GM19328 (cell line): ENCODE measurements around the gene TECPR1.

Experiments used
- ATAC-seq: cut with Tn5 transposase; IDR thresholded peaks from one replicate; pipeline ENCODE4 v1.9.1; 2021; ENCODE audit warnings: mild to moderate bottlenecking, moderate library complexity; ENCODE audit not compliant: unreplicated experiment

Gene TECPR1

DNA sequence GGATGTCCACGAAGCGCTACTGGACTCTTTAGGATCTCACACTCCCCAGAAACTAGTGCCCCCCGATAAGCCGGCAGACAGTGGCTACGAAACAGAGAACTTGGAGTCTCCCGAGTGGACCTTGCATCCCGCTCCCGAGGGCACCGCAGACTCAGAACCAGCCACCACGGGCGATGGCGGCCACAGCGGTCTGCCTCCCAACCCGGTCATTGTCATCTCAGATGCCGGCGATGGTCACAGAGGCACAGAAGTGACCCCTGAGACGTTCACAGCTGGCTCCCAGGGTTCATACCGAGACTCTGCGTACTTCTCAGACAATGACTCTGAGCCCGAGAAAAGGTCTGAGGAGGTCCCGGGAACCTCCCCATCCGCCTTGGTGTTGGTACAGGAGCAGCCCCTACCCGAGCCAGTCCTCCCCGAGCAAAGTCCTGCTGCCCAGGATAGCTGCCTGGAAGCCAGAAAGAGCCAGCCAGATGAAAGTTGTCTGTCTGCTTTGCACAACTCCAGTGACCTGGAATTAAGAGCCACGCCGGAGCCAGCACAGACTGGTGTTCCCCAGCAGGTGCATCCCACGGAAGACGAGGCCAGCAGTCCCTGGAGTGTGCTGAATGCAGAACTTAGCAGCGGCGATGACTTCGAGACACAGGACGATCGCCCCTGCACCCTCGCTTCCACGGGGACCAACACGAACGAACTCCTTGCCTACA lies 58.4 kb downstream of the TECPR1 start:
- ATAC-seq, result no peak

- ATAC-seq, result no peak
Observed at GRCh38 chr7:98192781-98193457, 59.1 kb downstream of the TECPR1 start.

DNA sequence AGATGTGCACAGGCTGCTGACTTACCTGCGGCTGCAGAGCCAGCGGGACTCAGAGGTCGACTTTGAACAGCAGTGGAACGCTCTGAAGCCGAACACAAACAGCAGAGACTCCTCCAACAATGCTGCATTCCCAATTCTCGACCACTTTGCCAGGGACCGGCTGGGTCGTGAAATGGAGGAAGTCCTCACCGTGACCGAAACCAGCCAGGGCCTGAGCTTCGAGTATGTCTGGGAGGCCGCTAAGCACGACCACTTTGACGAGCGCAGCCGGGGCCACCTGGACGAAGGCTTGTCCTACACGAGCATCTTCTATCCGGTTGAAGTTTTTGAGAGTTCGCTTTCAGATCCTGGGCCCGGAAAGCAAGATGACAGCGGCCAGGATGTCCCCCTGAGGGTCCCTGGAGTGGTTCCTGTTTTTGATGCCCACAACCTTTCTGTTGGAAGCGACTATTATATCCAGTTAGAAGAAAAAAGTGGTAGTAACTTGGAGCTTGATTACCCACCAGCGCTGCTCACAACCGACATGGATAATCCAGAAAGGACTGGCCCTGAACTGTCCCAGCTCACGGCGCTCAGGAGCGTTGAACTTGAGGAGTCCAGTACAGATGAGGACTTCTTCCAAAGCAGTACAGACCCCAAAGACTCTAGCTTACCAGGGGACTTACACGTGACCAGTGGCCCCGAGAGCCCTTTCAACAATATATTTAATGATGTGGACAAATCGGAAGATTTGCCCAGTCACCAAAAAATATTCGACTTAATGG lies 60.2 kb downstream of the TECPR1 start:
- no peak for ATAC-seq

DNA sequence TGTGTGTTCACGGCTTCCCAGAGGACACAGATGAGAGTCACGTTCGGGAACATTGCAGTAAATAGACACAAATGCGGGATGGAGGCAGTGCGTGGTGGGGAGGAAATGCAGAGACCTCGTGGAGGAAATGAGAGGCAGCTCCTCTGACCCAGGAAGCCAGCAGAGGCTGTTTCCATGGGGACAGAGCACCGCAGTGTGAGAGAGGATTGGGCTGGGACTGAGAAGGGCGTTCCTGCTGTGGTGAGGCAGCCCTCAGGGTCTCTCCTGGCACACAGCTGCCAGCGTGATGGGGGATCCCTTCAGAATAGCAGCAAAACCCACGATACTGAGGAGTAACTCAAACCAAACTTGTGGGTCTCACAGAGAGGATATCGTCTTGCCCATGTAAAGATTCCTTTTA lies 62.5 kb downstream of the TECPR1 start:
- no peak for ATAC-seq

DNA sequence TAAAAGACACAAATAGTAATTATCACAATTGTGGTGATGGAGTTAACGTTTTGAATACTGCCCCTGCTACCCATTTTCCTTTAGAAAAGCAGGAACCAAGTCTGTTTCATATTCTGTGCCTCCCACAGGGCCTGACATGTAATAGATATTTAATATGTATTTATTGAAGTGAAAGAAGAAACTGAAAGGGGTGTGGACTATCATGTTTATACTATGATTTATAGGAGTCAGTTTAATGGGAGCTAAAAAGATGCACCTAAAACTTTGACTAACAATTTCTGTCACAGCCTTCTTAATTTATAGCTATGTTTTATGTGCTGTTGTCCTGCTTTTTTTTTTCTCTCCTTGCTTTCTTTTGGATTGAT lies 64.9 kb downstream of the TECPR1 start:
- no peak for ATAC-seq

- no peak for ATAC-seq
Observed at GRCh38 chr7:98186452-98187137, 65.4 kb downstream of the TECPR1 start.

GRCh38 chr7:98185101-98185500 lies 66.9 kb downstream of the TECPR1 start:
- no peak for ATAC-seq

DNA sequence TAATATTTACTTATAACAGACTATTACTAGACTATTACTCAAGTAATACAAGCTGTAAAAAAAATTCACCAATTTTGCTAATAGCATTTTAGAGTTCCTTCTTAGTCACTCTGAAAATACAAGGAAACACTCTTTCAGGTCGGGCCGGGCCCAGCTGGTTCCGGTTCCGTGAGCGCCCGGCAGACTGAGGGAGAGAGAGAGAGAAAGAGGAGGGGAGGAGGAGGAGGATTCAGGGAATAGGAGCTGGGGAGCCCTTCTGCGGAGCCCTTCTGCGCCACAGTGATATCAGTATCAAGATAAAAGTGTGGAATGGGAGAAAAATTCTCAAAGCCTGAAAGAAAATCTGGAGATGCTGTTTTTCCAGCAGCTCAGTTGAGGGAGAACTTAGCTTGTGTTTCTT lies 71.3 kb downstream of the TECPR1 start:
- no peak for ATAC-seq

DNA sequence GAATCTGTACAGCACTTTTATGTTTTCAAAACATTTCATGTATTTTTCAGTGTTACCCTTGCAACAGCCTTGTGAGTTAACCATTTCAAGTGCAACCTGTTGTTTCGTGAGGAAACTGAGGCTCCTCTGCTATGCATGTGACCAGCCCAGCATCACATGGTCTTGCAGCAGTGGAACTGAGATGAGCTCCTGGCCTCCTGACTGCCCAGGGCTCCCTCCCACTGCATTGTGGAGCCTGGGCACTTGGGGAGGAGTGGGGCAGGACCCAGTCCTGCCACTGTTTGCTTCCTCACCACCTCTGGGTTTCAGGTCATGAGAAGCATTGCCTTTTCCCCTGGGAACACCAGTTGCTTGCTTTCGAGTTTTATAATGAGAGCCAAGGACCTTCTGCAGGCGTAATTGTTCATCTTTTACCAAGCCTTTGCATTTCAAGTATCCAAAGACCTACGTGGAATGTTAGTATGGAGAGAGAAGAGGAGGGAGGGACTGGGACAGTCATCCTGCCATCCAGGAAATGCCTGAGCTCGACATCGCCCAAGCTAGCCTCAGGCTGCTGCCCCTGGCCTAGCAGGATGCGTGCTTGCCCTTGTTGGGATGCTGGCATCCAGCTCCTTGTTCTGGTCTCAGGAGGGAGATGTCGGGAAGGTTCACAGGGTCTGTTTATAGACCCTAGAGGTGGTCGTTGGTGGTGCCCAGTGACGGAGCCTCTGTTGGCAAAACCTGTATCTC lies 73.1 kb downstream of the TECPR1 start:
- no peak for ATAC-seq

- ATAC-seq, result no peak
Observed at GRCh38 chr7:98178321-98178720, 73.7 kb downstream of the TECPR1 start.

GRCh38 chr7:98177553-98177952 lies 74.5 kb downstream of the TECPR1 start:
- ATAC-seq, result no peak

GRCh38 chr7:98175260-98175940 lies 76.6 kb downstream of the TECPR1 start:
- no peak for ATAC-seq

DNA sequence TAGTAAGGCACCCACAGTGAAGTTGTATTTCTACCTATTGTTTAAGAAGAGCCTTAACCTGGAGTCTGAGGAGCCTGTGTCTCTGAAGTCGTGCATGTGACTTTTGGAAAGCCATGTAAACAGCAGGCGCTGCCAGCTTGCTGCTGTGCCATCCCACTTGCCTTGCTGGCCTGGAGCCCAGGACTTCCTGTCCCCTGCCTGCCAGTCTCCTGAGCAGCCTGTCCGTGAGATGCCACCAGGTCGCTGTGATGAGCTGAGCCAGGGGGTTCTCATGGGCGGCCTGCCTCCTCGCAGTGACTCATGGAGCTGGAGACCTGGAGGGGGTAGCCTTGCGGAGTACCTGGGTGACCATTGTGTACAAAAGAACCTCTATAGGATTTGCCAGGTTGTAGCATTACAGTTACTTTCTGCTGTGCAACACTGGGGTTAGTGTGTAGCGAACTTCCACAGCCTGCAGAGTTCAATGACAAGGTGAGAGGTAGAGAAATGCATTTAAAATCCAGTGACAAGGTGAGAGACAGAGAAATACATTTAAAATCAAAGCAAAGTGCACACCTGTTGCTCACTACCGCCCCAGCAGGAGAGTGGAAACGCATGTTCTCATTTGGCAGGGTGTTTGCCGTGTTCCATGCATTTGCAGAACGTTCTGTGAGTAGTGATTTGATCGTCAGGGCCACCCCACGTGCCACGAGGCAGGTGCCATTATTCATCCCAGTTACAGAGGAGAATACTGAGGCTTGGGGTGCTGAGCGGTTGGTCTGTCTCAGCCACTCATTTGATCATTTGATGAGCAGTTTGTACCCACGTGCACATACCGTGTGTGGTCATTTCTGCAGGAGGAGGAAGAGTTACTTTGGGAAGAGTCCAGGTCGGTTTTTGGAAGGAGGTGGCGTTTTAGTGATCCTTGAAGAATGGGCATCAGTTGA lies 77.4 kb downstream of the TECPR1 start:
- no peak for ATAC-seq

DNA sequence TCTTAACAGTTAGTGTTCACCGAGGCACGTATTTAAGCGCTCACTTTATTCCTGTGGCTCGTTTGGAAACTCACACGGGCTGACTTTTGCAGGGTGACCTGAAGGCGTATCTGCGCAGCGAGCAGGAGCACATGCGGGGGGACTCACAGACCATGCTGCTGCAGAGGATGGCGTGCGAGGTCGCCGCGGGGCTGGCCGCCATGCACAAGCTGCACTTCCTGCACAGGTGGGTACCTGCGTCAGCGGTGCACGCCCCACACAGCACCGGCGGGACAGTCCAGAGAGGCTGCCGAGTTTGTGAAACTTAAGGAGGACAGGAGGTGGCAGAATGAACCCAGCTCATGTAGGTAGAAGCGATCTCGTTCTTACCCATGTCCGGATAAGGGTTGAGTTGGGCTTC lies 80.6 kb downstream of the TECPR1 start:
- no peak for ATAC-seq

DNA sequence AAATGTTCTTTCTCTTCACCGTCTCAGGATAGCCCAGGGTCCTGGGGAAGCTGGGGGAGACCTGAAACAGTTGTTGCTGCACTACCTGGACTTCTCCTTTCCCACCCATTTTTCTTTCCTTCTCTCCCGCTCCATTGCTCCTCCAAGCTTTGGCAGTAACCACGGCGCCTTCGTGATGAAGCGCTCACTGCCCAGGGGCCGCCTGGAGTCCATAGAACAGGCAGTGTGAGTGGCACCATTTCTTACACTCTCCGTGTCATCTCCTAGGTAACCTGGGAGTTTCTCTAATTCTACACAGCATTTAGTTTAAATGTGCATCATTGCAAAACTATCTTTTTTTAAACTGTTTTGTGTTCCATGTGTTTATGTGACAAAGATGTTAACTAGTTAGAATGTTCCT lies 81.1 kb downstream of the TECPR1 start:
- ATAC-seq, result no peak

DNA sequence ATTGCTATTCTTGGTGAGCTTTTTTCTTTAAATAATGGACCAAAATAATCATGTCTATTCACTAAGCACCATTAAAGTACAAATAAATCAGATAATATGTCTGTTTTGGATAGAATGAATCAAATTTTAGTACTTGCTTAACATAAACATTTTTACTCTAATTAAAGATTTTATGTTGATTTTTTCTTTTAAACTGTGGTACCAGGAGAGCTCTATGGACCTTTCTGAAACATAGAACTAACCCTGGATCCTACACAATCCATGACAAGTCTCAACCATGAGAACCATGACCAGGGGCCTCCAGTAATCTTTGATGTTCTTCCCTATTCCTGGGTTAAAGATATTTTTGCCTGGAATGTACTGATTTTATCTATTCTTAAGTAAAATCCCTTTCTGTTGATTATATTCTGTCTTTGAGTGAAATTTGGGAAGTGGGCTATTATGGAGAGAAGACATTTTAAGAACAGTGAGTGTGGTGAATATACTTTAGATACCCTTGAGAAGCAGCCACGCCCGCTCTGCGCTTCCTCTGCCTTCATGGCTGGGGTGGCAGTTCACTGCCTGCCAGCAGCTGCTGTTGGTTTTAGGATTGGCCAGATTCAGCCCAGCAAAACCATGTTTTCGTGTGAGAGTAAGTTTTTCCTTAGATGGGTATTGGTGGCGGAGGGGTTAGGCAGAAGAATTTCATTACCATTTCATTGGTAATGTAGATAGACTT lies 83.0 kb downstream of the TECPR1 start:
- no peak for ATAC-seq

GRCh38 chr7:98168181-98168903 lies 83.7 kb downstream of the TECPR1 start:
- ATAC-seq, result no peak

DNA sequence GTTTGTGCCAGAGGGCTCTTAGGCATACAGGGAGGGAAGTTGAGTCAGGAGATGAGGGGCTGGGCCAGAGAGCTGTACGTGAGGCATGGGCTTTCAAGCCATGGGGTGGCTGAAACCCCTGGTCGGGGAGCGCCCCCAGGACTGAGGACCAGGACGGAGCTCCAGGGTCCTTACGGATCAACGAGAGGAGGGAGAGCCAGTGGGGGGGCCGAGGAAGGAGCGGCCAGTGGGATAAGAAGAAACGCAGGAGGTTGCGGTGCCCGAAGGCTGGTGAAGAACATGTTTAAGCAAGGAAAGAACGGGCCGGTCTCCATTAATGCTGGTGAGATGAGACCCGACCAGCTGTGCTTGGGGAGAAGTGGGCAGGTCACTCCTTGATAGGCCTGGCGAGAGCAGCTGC lies 84.4 kb downstream of the TECPR1 start:
- no peak for ATAC-seq
